Right atrium auricular region (tissue), 2 donors: ENCODE results near the gene COX17. TPM values are rescaled to one million over a fixed set of nuclear protein-coding genes. Genes with fewer than 3 reads are reported as not detected.

Experiments used
- DNase-seq: peaks from one replicate; pipeline ENCODE4 v3.0.0-alpha.2; 2019; ENCODE audit warnings: low spot score
- H3K27ac ChIP-seq, 2 donors: fragments of 200-600 bp; sonication (generic); 1 replicate in 1 of 2; 2 replicates in 1 of 2; pipeline ENCODE4 v1.5.1; 2016 to 2019
- H3K27me3 ChIP-seq, 2 donors: fragments of 200-600 bp; sonication (generic); one replicate each; pipeline versions ENCODE4 v1.5.1 to v1.6.0; 2017 to 2019
- H3K36me3 ChIP-seq: fragments of 200-600 bp; sonication (generic); one replicate; pipeline ENCODE4 v1.5.1; 2016
- H3K4me1 ChIP-seq, 2 donors: fragments of 200-600 bp; sonication (generic); one replicate each; pipeline versions ENCODE4 v1.5.1 to v1.6.0; 2017 to 2019
- H3K4me3 ChIP-seq, 2 donors: fragments of 200-600 bp; sonication (generic); 1 replicate in 1 of 2; 2 replicates in 1 of 2; pipeline ENCODE4 v1.5.1; 2017 to 2019; ENCODE audit warnings: mild to moderate bottlenecking in 1 of 2, moderate library complexity in 1 of 2
- H3K9me3 ChIP-seq, 2 donors: fragments of 200-600 bp; sonication (generic); one replicate each; pipeline ENCODE4 v1.5.1; 2019
- CTCF ChIP-seq, 2 donors: fragments of 200-600 bp; sonication (generic); IDR thresholded peaks; one replicate each; pipeline ENCODE4 v1.5.1; 2019; ENCODE audit warnings: antibody characterized with exemption in 2 of 2
- total RNA-seq, 2 donors: library from RNA; depleted of rRNA; stranded (reverse); fragments of >200 nt; gene quantifications; one replicate each; pipeline ENCODE4 v1.1.0, GENCODE V29; 2016

Gene COX17
- total RNA-seq, 2 donors from 2014 or later: 75.8 to 93.9 TPM

- peaks cover 69% of the 10 kb centered on the region for H3K36me3 ChIP-seq
- peaks cover 0 to 38% of the 10 kb centered on the region in 2 donors for H3K4me1 ChIP-seq
- H3K27ac ChIP-seq: peak overlapping the region; percentile 81 to 93
- DNase-seq: no peak
- peak in 1 of 2 donors; percentile 16 for TF ChIP-seq CTCF (IDR thresholded peaks at IDR 0.05)
- peak overlapping the region; percentile 58 to 70 for H3K4me3 ChIP-seq
- H3K27me3 ChIP-seq: no peaks in the 10 kb centered on the region
- no peaks in the 10 kb centered on the region for H3K9me3 ChIP-seq
Observed at GRCh38 chr3:119657887-119658702, 19.1 kb downstream of the COX17 start.

- no peak overlapping the region for H3K4me3 ChIP-seq
- H3K9me3 ChIP-seq: no peaks in the 10 kb centered on the region
- TF ChIP-seq CTCF (IDR thresholded peaks at IDR 0.05): no peak
- H3K4me1 ChIP-seq: peaks cover 0 to 56% of the 10 kb centered on the region in 2 donors
- H3K36me3 ChIP-seq: peaks cover 74% of the 10 kb centered on the region
- H3K27ac ChIP-seq: peak overlapping the region; percentile 81 to 93
- no peaks in the 10 kb centered on the region for H3K27me3 ChIP-seq
- no peak for DNase-seq
Observed at GRCh38 chr3:119653876-119654275, 23.3 kb downstream of the COX17 start.

GRCh38 chr3:119652306-119653033 lies 24.7 kb downstream of the COX17 start:
- H3K36me3 ChIP-seq: peaks cover 74% of the 10 kb centered on the region
- H3K4me1 ChIP-seq: peaks cover 0 to 70% of the 10 kb centered on the region in 2 donors
- peak overlapping the region; percentile 81 to 93 for H3K27ac ChIP-seq
- no peaks in the 10 kb centered on the region for H3K9me3 ChIP-seq
- H3K4me3 ChIP-seq: no peak overlapping the region
- no peak for DNase-seq
- no peaks in the 10 kb centered on the region for H3K27me3 ChIP-seq
- no peak for TF ChIP-seq CTCF (IDR thresholded peaks at IDR 0.05)

GRCh38 chr3:119649761-119650160 lies 27.4 kb downstream of the COX17 start:
- no peaks in the 10 kb centered on the region for H3K9me3 ChIP-seq
- no peak for TF ChIP-seq CTCF (IDR thresholded peaks at IDR 0.05)
- H3K36me3 ChIP-seq: peaks cover 60% of the 10 kb centered on the region
- no peak for DNase-seq
- peaks cover 0 to 88% of the 10 kb centered on the region in 2 donors for H3K4me1 ChIP-seq
- H3K27me3 ChIP-seq: no peaks in the 10 kb centered on the region
- no peak overlapping the region for H3K4me3 ChIP-seq
- peak overlapping the region; percentile 81 to 93 for H3K27ac ChIP-seq

GRCh38 chr3:119647843-119648575 lies 29.2 kb downstream of the COX17 start:
- no peak for TF ChIP-seq CTCF (IDR thresholded peaks at IDR 0.05)
- no peaks in the 10 kb centered on the region for H3K9me3 ChIP-seq

More at GRCh38 chr3:119647843-119648575, 29.2 kb downstream of the COX17 start:
- H3K36me3 ChIP-seq: peaks cover 61% of the 10 kb centered on the region
- H3K4me3 ChIP-seq: peak overlapping the region in 1 of 2 donors; percentile 25
- no peaks in the 10 kb centered on the region for H3K27me3 ChIP-seq
- H3K27ac ChIP-seq: peak overlapping the region; percentile 81 to 93
- no peak for DNase-seq
- peaks cover 0 to 80% of the 10 kb centered on the region in 2 donors for H3K4me1 ChIP-seq
